ENCODE results near the gene HYDIN.

GRCh38 chr16:71217506-71217905 lies 13.0 kb downstream of the HYDIN start:
- TF ChIP-seq, protein P1, sequence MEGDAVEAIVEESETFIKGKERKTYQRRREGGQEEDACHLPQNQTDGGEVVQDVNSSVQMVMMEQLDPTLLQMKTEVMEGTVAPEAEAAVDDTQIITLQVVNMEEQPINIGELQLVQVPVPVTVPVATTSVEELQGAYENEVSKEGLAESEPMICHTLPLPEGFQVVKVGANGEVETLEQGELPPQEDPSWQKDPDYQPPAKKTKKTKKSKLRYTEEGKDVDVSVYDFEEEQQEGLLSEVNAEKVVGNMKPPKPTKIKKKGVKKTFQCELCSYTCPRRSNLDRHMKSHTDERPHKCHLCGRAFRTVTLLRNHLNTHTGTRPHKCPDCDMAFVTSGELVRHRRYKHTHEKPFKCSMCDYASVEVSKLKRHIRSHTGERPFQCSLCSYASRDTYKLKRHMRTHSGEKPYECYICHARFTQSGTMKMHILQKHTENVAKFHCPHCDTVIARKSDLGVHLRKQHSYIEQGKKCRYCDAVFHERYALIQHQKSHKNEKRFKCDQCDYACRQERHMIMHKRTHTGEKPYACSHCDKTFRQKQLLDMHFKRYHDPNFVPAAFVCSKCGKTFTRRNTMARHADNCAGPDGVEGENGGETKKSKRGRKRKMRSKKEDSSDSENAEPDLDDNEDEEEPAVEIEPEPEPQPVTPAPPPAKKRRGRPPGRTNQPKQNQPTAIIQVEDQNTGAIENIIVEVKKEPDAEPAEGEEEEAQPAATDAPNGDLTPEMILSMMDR (IDR thresholded peaks at IDR 0.05), result no peak
- no peak for TF ChIP-seq POLR2A (IDR thresholded peaks at IDR 0.05)

All from suprapubic skin (tissue), 3 donors.